ENCODE data around the gene ENOX1. TPM values are rescaled to one million over a fixed set of nuclear protein-coding genes. Genes with fewer than 3 reads are reported as not detected.

Gene ENOX1
- total RNA-seq, 2 experiments from 2014 or later = 0.35 to 0.64 TPM

- no peaks in the 10 kb centered on the region for H3K9me3 Mint-ChIP-seq
These were observed 2.3 kb downstream of the ENOX1 start for GRCh38 chr13:43784496-43784895.

DNA sequence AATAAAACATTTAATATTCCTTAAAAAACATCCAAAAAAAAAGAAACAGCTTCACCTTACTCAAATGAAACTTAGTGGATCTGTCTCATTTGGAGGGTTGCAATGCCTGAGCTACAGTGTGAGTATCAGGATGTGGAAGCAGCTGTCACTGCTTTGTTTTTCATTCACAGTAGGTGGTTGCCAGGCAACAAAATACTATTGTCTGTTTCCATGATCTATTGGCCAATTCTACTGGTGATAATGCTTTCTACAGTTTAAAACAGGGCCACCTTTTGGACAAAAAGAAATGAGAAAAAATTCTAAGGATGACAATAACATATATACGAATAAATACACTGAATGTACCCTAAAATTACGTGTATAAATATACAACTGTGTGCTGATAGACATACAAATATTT, 3.0 kb downstream of the ENOX1 start:
- no peaks in the 10 kb centered on the region for H3K36me3 Mint-ChIP-seq (ENCODE audit: low read depth)

More at GRCh38 chr13:43784496-43784895, 2.3 kb downstream of the ENOX1 start:
- intact Hi-C loops (cut with micrococcal nuclease) = no loop called here
- no peak overlapping the region for H3K27ac Mint-ChIP-seq
- no peaks in the 10 kb centered on the region for H3K36me3 Mint-ChIP-seq (ENCODE audit: low read depth)
- no peak for DNase-seq
- H3K27me3 Mint-ChIP-seq (ENCODE audit: low read depth) = peaks cover 42% of the 10 kb centered on the region
- H3K4me3 Mint-ChIP-seq = no peak overlapping the region
- H3K4me1 Mint-ChIP-seq (ENCODE audit: low read depth) = peaks cover 9% of the 10 kb centered on the region
- CTCF ChIA-PET = interaction anchor here (1.5 kb wide), 1 partner anchor 20 kb away, joined by 3 read pairs; no protein-coding TSS in a partner anchor

DNA sequence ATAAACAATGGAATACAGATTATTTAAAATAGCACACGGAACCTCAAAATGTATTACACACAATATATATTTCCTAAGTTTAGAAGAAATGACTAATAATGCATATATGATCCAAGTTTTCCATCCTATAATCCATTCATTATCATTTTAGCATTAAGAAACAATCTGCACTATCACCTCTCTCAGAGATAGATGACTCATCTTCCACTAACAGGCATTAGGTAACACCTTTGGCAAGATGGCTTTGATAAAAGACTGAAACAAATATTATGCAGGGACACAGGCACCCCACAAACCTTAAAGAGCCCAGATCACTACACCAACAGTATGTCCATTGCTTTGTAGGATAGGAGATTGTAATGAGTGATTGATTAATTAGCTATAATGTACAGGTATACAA, 4.1 kb downstream of the ENOX1 start:
- no peak for DNase-seq
- Mint-ChIP-seq H3K27ac (no peak overlapping the region), H3K4me3 (no peak overlapping the region), H3K36me3 (ENCODE audit: low read depth) (no peaks in the 10 kb centered on the region), H3K4me1 (ENCODE audit: low read depth) (peaks cover 7% of the 10 kb centered on the region), H3K9me3 (no peaks in the 10 kb centered on the region), H3K27me3 (ENCODE audit: low read depth) (peaks cover 39% of the 10 kb centered on the region)
- intact Hi-C loops (cut with micrococcal nuclease) = no loop called here
- CTCF ChIA-PET = no interaction called here

More for the DNA sequence above, 3.0 kb downstream of the ENOX1 start:
- Mint-ChIP-seq H3K4me3 (no peak overlapping the region), H3K9me3 (no peaks in the 10 kb centered on the region), H3K27me3 (ENCODE audit: low read depth) (peaks cover 42% of the 10 kb centered on the region), H3K4me1 (ENCODE audit: low read depth) (peaks cover 9% of the 10 kb centered on the region), H3K27ac (no peak overlapping the region)
- intact Hi-C loops (cut with micrococcal nuclease) = no loop called here
- CTCF ChIA-PET = interaction anchor here (1.5 kb wide), 1 partner anchor 21 kb away, joined by 3 read pairs; no protein-coding TSS in a partner anchor
- no peak for DNase-seq

- H3K9me3 Mint-ChIP-seq = no peaks in the 10 kb centered on the region
- H3K4me1 Mint-ChIP-seq (ENCODE audit: low read depth) = peaks cover 2% of the 10 kb centered on the region
- peaks cover 32% of the 10 kb centered on the region for H3K27me3 Mint-ChIP-seq (ENCODE audit: low read depth)
- H3K27ac Mint-ChIP-seq = no peak overlapping the region
- no peak overlapping the region for H3K4me3 Mint-ChIP-seq
- no peaks in the 10 kb centered on the region for H3K36me3 Mint-ChIP-seq (ENCODE audit: low read depth)
- CTCF ChIA-PET = no interaction called here
- no peak for DNase-seq
- intact Hi-C loops (cut with micrococcal nuclease) = no loop called here
These were observed 6.1 kb downstream of the ENOX1 start for GRCh38 chr13:43780666-43781065.

GRCh38 chr13:43776501-43777079, 10.2 kb downstream of the ENOX1 start:
- Mint-ChIP-seq H3K36me3 (ENCODE audit: low read depth) (no peaks in the 10 kb centered on the region), H3K4me3 (no peak overlapping the region), H3K9me3 (no peaks in the 10 kb centered on the region), H3K27me3 (ENCODE audit: low read depth) (peaks cover 28% of the 10 kb centered on the region), H3K4me1 (ENCODE audit: low read depth) (no peaks in the 10 kb centered on the region), H3K27ac (no peak overlapping the region)
- intact Hi-C loops (cut with micrococcal nuclease) = no loop called here
- CTCF ChIA-PET = interaction anchor here (1.0 kb wide), 1 partner anchor 15 kb away, joined by 3 read pairs; no protein-coding TSS in a partner anchor
- no peak for DNase-seq

DNA sequence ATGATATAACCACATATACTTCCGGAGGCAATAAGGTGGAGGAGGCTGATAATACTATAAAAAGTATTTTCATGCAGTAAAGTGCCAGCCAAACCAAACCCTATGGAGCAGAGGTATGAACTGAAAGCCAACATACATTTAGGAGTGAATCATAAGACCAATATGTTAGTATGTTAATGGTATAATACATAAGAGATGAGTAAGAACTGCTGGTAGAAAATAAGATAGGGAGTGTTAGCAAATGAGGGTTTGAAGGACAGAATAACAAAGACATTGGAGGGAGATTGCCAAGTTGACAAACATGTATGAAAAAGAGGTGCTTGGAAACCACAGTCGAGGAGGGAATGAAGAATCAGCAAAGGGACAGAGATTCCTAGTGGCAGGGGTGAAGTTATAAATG, 10.8 kb downstream of the ENOX1 start:
- DNase-seq = no peak
- Mint-ChIP-seq H3K9me3 (no peaks in the 10 kb centered on the region), H3K36me3 (ENCODE audit: low read depth) (no peaks in the 10 kb centered on the region), H3K4me1 (ENCODE audit: low read depth) (no peaks in the 10 kb centered on the region), H3K27ac (no peak overlapping the region), H3K4me3 (no peak overlapping the region), H3K27me3 (ENCODE audit: low read depth) (peaks cover 27% of the 10 kb centered on the region)
- CTCF ChIA-PET = no interaction called here
- intact Hi-C loops (cut with micrococcal nuclease) = no loop called here

DNA sequence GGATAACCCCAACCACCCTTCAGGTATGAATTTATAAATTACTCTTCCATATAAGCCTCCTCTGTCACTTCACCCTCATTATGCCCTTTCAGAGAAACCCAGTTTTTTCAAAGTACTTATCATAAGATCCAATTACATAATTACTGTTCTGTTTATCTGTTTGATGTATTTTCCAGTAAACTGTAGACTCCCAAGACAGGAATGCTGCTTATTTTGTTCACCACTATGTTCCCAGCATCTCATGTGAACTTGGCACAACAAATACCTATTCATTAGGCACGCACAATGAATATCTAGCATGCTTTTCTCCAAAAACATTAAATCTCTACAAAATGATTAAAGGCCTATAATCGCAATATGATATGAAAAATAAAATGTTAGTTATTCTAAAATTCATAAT, 13.2 kb downstream of the ENOX1 start:
- Mint-ChIP-seq H3K27me3 (ENCODE audit: low read depth) (peaks cover 21% of the 10 kb centered on the region), H3K36me3 (ENCODE audit: low read depth) (no peaks in the 10 kb centered on the region), H3K4me1 (ENCODE audit: low read depth) (no peaks in the 10 kb centered on the region), H3K9me3 (no peaks in the 10 kb centered on the region), H3K27ac (no peak overlapping the region), H3K4me3 (no peak overlapping the region)
- DNase-seq = no peak
- intact Hi-C loops (cut with micrococcal nuclease) = no loop called here
- CTCF ChIA-PET = interaction anchor here (1.5 kb wide), 1 partner anchor 16 kb away, joined by 3 read pairs; no protein-coding TSS in a partner anchor

GRCh38 chr13:43770871-43771270, 15.9 kb downstream of the ENOX1 start:
- peaks cover 23% of the 10 kb centered on the region for H3K27me3 Mint-ChIP-seq (ENCODE audit: low read depth)
- H3K9me3 Mint-ChIP-seq = no peaks in the 10 kb centered on the region
- DNase-seq = no peak
- CTCF ChIA-PET = interaction anchor here (0.7 kb wide), 1 partner anchor 42 kb away, joined by 3 read pairs; no protein-coding TSS in a partner anchor
- H3K4me1 Mint-ChIP-seq (ENCODE audit: low read depth) = no peaks in the 10 kb centered on the region
- no peak overlapping the region for H3K4me3 Mint-ChIP-seq
- H3K27ac Mint-ChIP-seq = no peak overlapping the region
- H3K36me3 Mint-ChIP-seq (ENCODE audit: low read depth) = no peaks in the 10 kb centered on the region
- intact Hi-C loops (cut with micrococcal nuclease) = no loop called here

DNA sequence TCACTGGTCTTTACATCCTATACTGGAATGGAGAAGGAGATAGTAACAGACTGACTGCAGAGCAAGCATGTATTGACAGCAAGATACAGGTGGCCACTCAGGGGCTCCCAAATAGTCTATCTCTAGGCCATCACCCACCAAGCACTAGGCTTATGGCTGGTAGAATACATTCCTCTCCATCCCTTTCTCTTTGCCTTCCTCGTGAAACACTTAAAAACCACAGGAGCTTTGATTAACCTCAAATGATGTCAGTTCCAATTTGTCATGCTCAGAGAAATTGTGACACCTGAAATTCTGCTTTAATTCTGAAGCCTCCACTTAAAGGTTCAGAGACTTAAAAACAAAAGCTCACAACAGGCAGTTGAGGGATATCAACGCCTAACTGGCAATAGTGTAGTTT, 17.2 kb downstream of the ENOX1 start:
- intact Hi-C loops (cut with micrococcal nuclease) = no loop called here
- CTCF ChIA-PET = interaction anchor here (1.6 kb wide), 1 partner anchor 9 kb away, joined by 5 read pairs; no protein-coding TSS in a partner anchor
- Mint-ChIP-seq H3K27ac (no peak overlapping the region), H3K36me3 (ENCODE audit: low read depth) (no peaks in the 10 kb centered on the region), H3K4me3 (no peak overlapping the region), H3K9me3 (no peaks in the 10 kb centered on the region), H3K4me1 (ENCODE audit: low read depth) (no peaks in the 10 kb centered on the region), H3K27me3 (ENCODE audit: low read depth) (peaks cover 27% of the 10 kb centered on the region)
- DNase-seq = no peak

DNA sequence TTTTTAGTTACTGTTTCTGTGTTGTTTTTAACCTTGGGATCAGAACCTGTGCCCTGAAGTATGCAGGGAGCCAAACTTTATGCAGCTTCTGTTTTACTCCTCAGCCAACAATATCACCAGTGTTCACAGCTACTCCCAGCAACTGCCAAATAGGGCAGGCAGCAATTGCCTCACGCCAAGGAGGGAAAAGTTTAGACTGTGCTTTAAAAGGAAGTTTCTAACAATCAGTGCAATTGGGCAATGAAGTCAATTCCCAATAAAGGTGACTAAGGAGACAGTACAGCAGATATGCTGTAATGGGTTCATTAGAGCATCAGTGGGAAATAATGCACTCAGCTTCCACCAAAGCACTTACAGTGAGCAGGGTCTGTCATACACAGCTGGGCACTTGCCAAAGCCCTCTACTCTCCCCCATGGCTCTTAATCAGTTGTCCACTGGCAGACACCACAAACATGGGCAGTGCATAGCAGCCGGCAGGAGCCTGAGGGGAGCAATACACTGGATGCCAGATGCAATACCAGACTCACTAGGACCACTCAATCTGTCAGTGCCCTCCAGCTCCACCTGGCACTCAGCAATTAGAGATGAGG, 19.3 kb downstream of the ENOX1 start:
- Mint-ChIP-seq H3K36me3 (ENCODE audit: low read depth) (no peaks in the 10 kb centered on the region), H3K27ac (no peak overlapping the region), H3K4me3 (no peak overlapping the region), H3K27me3 (ENCODE audit: low read depth) (peaks cover 24% of the 10 kb centered on the region), H3K9me3 (no peaks in the 10 kb centered on the region), H3K4me1 (ENCODE audit: low read depth) (no peaks in the 10 kb centered on the region)
- CTCF ChIA-PET = no interaction called here
- intact Hi-C loops (cut with micrococcal nuclease) = no loop called here
- DNase-seq = no peak

DNA sequence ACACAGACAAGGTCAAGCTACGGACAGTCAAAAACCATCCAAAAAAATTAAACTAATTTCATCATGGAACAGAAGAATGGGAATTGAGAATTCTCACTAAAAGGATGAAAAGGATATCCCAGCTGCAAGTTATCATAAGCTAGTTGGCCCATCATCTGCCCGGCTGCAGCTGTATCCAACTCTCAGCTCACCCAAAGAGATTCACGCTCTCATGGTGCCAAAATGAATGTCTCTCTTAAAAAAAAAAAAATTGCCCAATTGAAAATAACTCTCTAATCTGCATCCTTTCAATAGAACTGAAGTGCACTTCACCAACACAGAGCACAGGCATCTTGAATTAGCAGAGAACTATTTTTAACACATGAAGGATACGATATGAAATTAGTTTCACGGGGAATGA, 20.0 kb downstream of the ENOX1 start:
- intact Hi-C loops (cut with micrococcal nuclease) = no loop called here

DNA sequence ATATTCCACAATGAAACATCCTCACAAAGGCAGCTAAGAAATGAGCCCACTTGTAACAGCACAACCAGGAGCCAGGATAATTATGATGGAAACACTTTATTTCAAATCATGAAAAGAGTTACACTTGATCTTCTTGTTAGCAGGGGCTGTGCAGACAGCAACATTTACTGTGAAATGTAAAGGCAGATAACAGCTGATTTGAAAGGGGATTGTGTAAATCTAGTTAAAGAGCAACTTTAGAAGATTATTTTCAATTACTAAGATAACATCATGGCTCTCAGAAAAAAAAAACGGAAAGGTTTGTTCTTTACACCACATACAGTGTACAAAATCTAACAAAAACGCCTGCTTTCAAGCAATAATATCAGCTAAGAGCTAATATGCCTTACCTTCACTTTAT, 22.4 kb downstream of the ENOX1 start:
- no peaks in the 10 kb centered on the region for H3K36me3 Mint-ChIP-seq (ENCODE audit: low read depth)
- H3K27ac Mint-ChIP-seq = no peak overlapping the region
- CTCF ChIA-PET = interaction anchor here (0.6 kb wide), 1 partner anchor 850 kb away, joined by 3 read pairs; no protein-coding TSS in a partner anchor
- DNase-seq = no peak
- H3K4me3 Mint-ChIP-seq = no peak overlapping the region
- intact Hi-C loops (cut with micrococcal nuclease) = no loop called here
- H3K27me3 Mint-ChIP-seq (ENCODE audit: low read depth) = peaks cover 20% of the 10 kb centered on the region
- H3K4me1 Mint-ChIP-seq (ENCODE audit: low read depth) = no peaks in the 10 kb centered on the region
- no peaks in the 10 kb centered on the region for H3K9me3 Mint-ChIP-seq

More for the DNA sequence above, 20.0 kb downstream of the ENOX1 start:
- Mint-ChIP-seq H3K9me3 (no peaks in the 10 kb centered on the region), H3K27ac (no peak overlapping the region), H3K36me3 (ENCODE audit: low read depth) (no peaks in the 10 kb centered on the region), H3K27me3 (ENCODE audit: low read depth) (peaks cover 24% of the 10 kb centered on the region), H3K4me3 (no peak overlapping the region), H3K4me1 (ENCODE audit: low read depth) (no peaks in the 10 kb centered on the region)
- no peak for DNase-seq
- CTCF ChIA-PET = interaction anchor here (0.6 kb wide), 1 partner anchor 139 kb away, joined by 3 read pairs; no protein-coding TSS in a partner anchor

Measured in activated naive CD4-positive, alpha-beta T cell treated with anti-CD3 and anti-CD28 coated beads for 36 hours (primary cell).